Activated B cell treated with CpG ODN at 0.5 μM for 24 hours (primary cell): ENCODE data around the gene WBP2. TPM values are rescaled to one million over a fixed set of nuclear protein-coding genes. Genes with fewer than 3 reads are reported as not detected.
A peak's percentile ranks its signal among the peaks of the same experiment; 100 is the strongest.
"Not testable (repeated sequence)": the region's sequence is repeated elsewhere in the genome, so short reads cannot be mapped to it uniquely, and the experiment has no call there.

Experiments
- ATAC-seq: fragments of 200-7000 bp; cut with Tn5 transposase; one replicate; pipeline ENCODE4 v1.10.0; 2021; ENCODE audit warnings: low read depth, mild to moderate bottlenecking, moderate library complexity
- CTCF ChIA-PET: fragments of 350-600 bp; sonication (Branson Sonifier 250); formaldehyde crosslinking; loops from one replicate; lab custom pipeline; 2021; ENCODE audit warnings: antibody characterized with exemption; lab: Charles Lee
- POLR2A ChIA-PET: fragments of 350-600 bp; sonication (Branson Sonifier 250); formaldehyde crosslinking; loops from one replicate; lab custom pipeline; 2021; ENCODE audit warnings: antibody characterized with exemption; lab: Charles Lee
- DNase-seq: peaks from one replicate; pipeline ENCODE4 v3.0.0; 2022
- H3K27ac Mint-ChIP-seq: one replicate; pipeline ENCODE4 v1.8.0; 2020; ENCODE audit warnings: mixed read lengths
- H3K27me3 Mint-ChIP-seq: one replicate; pipeline ENCODE4 v1.8.0; 2021; ENCODE audit warnings: mixed read lengths
- H3K36me3 Mint-ChIP-seq: one replicate; pipeline ENCODE4 v1.8.0; 2021; ENCODE audit warnings: low read depth, mixed read lengths
- H3K4me1 Mint-ChIP-seq: one replicate; pipeline ENCODE4 v1.8.0; 2021; ENCODE audit warnings: mixed read lengths
- H3K4me3 Mint-ChIP-seq: one replicate; pipeline ENCODE4 v1.8.0; 2020; ENCODE audit warnings: mild to moderate bottlenecking, mixed read lengths
- H3K9me3 Mint-ChIP-seq: one replicate; pipeline ENCODE4 v1.8.0; 2020; ENCODE audit warnings: mixed read lengths
- CTCF ChIP-seq: fragments of 200-600 bp; IDR thresholded peaks from one replicate; pipeline ENCODE4 v1.8.0; 2022; ENCODE audit warnings: antibody characterized with exemption, mild to moderate bottlenecking
- intact Hi-C: fragments of 100-400 bp; cut with micrococcal nuclease; formaldehyde crosslinking; loops from one replicate; pipeline ENCODE4 v1.15.1; 2024
- total RNA-seq: library from RNA; stranded (reverse); gene quantifications from 2 replicates; pipeline ENCODE4 v1.2.3, GENCODE V29; 2022

The WBP2 gene
- total RNA-seq, 1 donor from 2014 or later, result 66.0 TPM

DNA sequence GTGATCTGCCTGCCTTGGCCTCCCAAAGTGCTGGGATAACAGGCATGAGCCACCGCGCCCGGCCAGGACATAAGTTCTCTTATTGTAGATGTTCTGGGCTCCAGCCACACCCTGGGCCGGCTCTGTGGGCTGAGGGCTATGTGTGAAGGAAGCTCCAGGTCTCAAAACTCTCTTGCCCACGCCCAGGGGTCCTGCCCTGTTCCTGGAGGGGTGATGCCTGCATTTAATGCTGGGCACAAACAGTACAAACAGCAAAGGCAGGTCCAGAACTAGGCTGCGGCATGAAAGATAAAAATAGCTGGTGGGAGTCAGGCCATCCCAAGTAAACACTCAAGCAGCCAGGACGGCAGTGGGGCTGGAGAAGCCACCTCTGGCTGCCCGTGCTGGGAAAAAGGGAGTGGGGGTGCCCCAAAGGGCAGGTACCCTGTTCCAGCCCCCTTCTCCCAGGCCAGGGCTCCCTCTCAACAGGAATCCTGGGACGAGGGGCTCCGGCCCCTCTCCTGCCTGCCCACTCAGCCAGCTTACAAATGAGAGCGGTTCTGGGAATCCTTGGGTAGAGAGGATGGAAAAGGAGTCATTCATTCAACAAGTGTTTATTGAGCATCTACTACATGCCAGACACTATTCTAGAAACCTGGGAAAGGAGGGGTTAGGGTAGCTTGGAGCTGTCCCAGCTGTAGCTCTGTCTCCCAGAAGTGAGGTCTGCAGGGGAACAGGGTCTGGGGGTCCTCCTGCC, 18.6 kb upstream of the WBP2 start:
- Mint-ChIP-seq H3K9me3 (no peaks in the 10 kb centered on the region), H3K4me3 (no peak overlapping the region), H3K36me3 (no peaks in the 10 kb centered on the region), H3K27me3 (no peaks in the 10 kb centered on the region), H3K27ac (no peak overlapping the region), H3K4me1 (peaks cover 25% of the 10 kb centered on the region)
- DNase-seq (no peak), ATAC-seq (no peak)
- POLR2A ChIA-PET, result interaction anchor here (0.6 to 7.1 kb wide), 3 partner anchors 10 to 94 kb away, joined by 3 to 129 read pairs (median 5); partner anchors contain the start of gene WBP2
- intact Hi-C loops, result no loop called here
- CTCF ChIA-PET, result interaction anchor here (0.6 kb wide), 1 partner anchor 9 kb away, joined by 4 read pairs; no protein-coding TSS in a partner anchor
- TF ChIP-seq CTCF, result no peak

DNA sequence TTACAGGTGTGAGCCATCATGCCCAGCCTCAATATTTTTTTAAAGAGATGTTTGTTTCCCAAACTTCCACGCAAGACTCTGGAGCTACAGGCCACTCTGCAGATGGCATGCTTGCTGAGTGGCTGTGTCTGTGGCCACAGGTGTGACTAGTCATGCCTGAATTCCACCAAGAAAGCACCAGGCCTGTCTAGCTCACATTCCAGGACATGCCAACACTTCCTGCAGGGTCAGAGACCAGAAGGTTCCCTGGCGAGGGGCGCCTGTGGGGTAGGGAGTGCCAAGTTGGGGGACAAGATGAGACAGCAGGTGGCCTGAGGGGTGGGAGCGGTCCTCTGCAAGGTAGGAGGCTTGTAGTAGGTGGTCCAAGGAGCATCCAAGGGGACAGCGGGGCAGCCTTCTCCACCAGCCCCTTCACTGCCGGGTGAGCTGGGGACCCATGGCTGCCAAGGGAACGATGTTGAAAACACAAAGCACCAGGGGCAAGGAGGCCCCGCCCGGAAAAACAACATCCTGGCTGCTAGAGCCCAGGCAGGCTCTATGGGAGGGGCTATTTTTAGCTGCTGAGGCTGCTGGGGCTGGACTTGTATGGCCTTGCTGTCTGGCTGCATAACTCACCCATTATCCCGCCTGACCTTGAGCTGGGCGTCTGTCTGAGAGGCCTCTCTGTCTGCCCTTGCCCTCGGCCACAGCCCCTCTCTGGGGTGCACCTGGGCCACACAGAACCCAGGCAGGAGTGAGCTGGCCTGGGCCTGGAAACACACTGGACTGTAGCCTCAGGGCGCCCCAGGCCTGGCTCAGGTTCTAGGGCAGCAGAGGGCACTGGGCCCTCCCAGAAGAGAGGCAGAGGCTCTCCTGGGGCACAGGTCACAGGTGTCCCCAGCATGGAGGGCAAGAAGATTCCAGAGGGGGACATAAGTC, 17.6 kb upstream of the WBP2 start:
- Mint-ChIP-seq H3K36me3 (no peaks in the 10 kb centered on the region), H3K27ac (no peak overlapping the region), H3K9me3 (no peaks in the 10 kb centered on the region), H3K4me1 (peaks cover 22% of the 10 kb centered on the region), H3K27me3 (no peaks in the 10 kb centered on the region), H3K4me3 (no peak overlapping the region)
- ChIA-PET POLR2A (interaction anchor here (0.6 to 7.1 kb wide), 4 partner anchors 11 to 93 kb away, joined by 3 to 129 read pairs (median 4); partner anchors contain the start of gene WBP2), CTCF (no interaction called here)
- no peak for TF ChIP-seq CTCF
- ATAC-seq (no peak), DNase-seq (no peak)
- intact Hi-C loops, result no loop called here

DNA sequence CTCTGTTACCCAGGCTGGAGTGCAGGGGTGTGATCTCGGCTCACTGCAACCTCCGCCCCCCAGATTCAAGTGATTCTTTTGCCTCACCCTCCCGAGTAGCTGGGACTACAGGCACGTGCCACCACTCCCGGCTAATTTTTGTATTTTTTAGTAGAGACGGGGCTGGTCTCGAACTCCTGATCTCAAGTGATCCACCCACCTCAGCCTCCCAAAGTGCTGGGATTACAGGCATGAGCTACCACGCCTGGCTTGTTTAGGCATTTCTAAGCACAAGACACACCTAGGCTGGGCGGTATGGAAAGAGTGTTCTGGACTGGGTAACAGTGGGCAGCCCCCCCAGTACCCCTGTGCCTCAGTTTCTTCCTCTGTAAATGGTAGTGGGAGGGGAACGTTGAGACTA, 15.1 kb upstream of the WBP2 start:
- intact Hi-C loops, H3K27ac Mint-ChIP-seq, H3K36me3 Mint-ChIP-seq, DNase-seq, H3K9me3 Mint-ChIP-seq, CTCF ChIA-PET, H3K4me3 Mint-ChIP-seq, H3K4me1 Mint-ChIP-seq, ATAC-seq, H3K27me3 Mint-ChIP-seq: not testable (repeated sequence)
- POLR2A ChIA-PET, result interaction anchor here (0.7 to 1.3 kb wide), 2 partner anchors 10 to 90 kb away, joined by 3 read pairs; a partner anchor contains a TSS

GRCh38 chr17:75869282-75870141, 14.4 kb upstream of the WBP2 start:
- H3K4me1 Mint-ChIP-seq, result peaks cover 11% of the 10 kb centered on the region
- no peak overlapping the region for H3K4me3 Mint-ChIP-seq
- ATAC-seq (no peak), DNase-seq (no peak)
- H3K36me3 Mint-ChIP-seq, result no peaks in the 10 kb centered on the region
- H3K27me3 Mint-ChIP-seq, result no peaks in the 10 kb centered on the region
- CTCF ChIA-PET, result no interaction called here
- intact Hi-C loops, result no loop called here
- H3K9me3 Mint-ChIP-seq, result no peaks in the 10 kb centered on the region
- POLR2A ChIA-PET, result no interaction called here
- TF ChIP-seq CTCF, result no peak
- no peak overlapping the region for H3K27ac Mint-ChIP-seq

- POLR2A ChIA-PET, result interaction anchor here (2.1 kb wide), 1 partner anchor 13 kb away, joined by 7 read pairs; the partner anchor contains the start of gene WBP2
- H3K27ac Mint-ChIP-seq, intact Hi-C loops, H3K9me3 Mint-ChIP-seq, CTCF ChIA-PET, H3K36me3 Mint-ChIP-seq, H3K4me3 Mint-ChIP-seq, H3K27me3 Mint-ChIP-seq, ATAC-seq, DNase-seq: not testable (repeated sequence)
- H3K4me1 Mint-ChIP-seq, result peaks cover 18% of the 10 kb centered on the region
Observed at GRCh38 chr17:75868730-75869281, 13.7 kb upstream of the WBP2 start.

DNA sequence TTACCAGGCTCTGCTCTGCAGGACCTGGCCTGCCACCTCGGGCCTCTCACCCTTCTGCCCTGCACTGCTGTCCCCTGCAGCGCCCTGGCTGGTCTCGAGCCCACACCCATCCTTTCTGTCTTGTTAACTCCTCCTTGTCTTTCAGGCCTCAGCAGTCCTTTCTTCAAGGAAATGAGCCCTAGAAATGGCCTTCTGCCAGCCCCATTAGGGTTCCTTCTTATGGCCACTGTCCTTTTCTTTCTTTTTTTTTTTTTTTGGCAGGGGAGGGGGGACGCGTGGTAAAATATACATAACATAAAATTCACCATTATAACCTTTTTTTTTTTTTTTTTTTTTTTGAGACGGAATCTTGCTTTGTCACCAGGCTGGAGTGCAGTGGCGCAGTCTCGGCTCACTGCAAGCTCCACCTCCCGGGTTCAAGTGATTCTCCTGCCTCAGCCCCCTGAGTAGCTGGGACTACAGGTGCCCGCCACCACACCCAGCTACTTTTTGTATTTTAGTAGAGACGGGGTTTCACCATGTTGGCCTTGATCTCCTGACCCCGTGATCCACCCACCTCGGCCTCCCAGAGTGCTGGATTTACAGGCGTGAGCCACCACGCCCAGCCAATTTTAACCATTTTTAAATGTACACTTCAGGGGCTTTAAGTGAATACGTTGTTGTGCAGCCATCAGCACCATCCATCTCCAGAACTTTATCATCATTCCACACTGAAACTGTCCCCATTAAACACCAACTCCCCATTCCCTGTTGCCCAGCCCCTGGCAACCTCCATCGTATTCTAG, 10.5 kb upstream of the WBP2 start:
- Mint-ChIP-seq H3K27ac (peak overlapping the region; percentile 86), H3K4me1 (peaks cover 25% of the 10 kb centered on the region)
- H3K4me3 Mint-ChIP-seq, DNase-seq, ATAC-seq, H3K27me3 Mint-ChIP-seq, H3K9me3 Mint-ChIP-seq, H3K36me3 Mint-ChIP-seq, intact Hi-C loops: not testable (repeated sequence)
- CTCF ChIA-PET, result interaction anchor here (0.7 to 2.1 kb wide), 4 partner anchors 9 to 18 kb away, joined by 3 to 9 read pairs (median 4); partner anchors contain the start of gene WBP2
- POLR2A ChIA-PET, result interaction anchor here (0.7 to 3.4 kb wide), 8 partner anchors 10 to 651 kb away, joined by 3 to 27 read pairs (median 5); partner anchors contain the start of genes UNC13D and WBP2

DNA sequence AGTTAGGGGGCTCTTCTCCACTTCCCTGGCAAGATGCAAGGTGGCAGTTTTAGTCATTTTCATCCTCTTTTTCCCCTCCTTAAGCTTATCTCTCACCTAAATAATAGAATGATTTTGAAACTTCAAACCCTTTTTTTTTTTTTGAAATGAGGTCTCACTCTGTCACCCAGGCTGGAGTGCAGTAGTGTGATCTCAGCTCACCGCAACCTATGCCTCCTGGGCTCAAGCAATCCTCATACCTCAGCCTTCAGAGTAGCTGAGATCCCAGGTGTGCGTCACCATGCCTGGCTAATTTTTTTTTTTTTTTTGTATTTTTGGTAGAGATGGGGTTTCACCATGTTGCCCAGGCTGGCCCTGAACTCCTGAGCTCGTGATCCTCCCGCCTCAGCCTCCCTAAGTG, 9.8 kb upstream of the WBP2 start:
- H3K4me3 Mint-ChIP-seq, DNase-seq, H3K27me3 Mint-ChIP-seq, H3K36me3 Mint-ChIP-seq, H3K9me3 Mint-ChIP-seq: not testable (repeated sequence)
- POLR2A ChIA-PET, result interaction anchor here (0.6 to 3.4 kb wide), 11 partner anchors 10 to 652 kb away, joined by 3 to 27 read pairs (median 4); partner anchors contain the start of genes UNC13D and WBP2
- Mint-ChIP-seq H3K4me1 (peaks cover 25% of the 10 kb centered on the region), H3K27ac (peak overlapping the region; percentile 86)
- ATAC-seq, result peak; percentile 13
- intact Hi-C loops, result loop anchor here (1.0 kb wide), 2 partner anchors 10 to 12 kb away; partner anchors contain the start of gene WBP2
- CTCF ChIA-PET, result interaction anchor here (0.7 to 2.1 kb wide), 5 partner anchors 9 to 17 kb away, joined by 3 to 9 read pairs (median 4); partner anchors contain the start of gene WBP2
